Uterus (tissue), 2 donors: Measurements from ENCODE around the gene NUDT5.

Experiments
- POLR2A ChIP-seq, 2 donors: fragments of 450-650 bp; IDR thresholded peaks; one replicate each; pipeline ENCODE4 v1.6.1; 2016; ENCODE audit warnings: antibody characterized with exemption in 2 of 2, mild to moderate bottlenecking in 1 of 2, moderate library complexity in 1 of 2
- TF ChIP-seq, protein P1 (sequence below), 4 experiments: fragments of 200-600 bp in 2 of 4; fragments of 450-650 bp in 2 of 4; sonication (generic) in 2 of 4; IDR thresholded peaks; one replicate each; pipeline ENCODE4 v1.5.1; 2016 to 2019; ENCODE audit warnings: antibody characterized with exemption in 4 of 4, mild to moderate bottlenecking in 2 of 4, moderate library complexity in 1 of 4

- TF ChIP-seq, protein P1, sequence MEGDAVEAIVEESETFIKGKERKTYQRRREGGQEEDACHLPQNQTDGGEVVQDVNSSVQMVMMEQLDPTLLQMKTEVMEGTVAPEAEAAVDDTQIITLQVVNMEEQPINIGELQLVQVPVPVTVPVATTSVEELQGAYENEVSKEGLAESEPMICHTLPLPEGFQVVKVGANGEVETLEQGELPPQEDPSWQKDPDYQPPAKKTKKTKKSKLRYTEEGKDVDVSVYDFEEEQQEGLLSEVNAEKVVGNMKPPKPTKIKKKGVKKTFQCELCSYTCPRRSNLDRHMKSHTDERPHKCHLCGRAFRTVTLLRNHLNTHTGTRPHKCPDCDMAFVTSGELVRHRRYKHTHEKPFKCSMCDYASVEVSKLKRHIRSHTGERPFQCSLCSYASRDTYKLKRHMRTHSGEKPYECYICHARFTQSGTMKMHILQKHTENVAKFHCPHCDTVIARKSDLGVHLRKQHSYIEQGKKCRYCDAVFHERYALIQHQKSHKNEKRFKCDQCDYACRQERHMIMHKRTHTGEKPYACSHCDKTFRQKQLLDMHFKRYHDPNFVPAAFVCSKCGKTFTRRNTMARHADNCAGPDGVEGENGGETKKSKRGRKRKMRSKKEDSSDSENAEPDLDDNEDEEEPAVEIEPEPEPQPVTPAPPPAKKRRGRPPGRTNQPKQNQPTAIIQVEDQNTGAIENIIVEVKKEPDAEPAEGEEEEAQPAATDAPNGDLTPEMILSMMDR (IDR thresholded peaks at IDR 0.05), result no peak
- no peak for TF ChIP-seq POLR2A (IDR thresholded peaks at IDR 0.05)
These were observed 43.1 kb upstream of the NUDT5 start for GRCh38 chr10:12238821-12239220.
